Mesothelial cell of epicardium (in vitro differentiated cells): ENCODE data around the gene FXN. TPM values are rescaled to one million over a fixed set of nuclear protein-coding genes. Genes with fewer than 3 reads are reported as not detected.

Experiments used
- DNase-seq, 2 experiments: peaks; one replicate each; pipeline ENCODE4 v3.0.0; 2021; ENCODE audit warnings: low spot score in 2 of 2; ENCODE audit not compliant: unreplicated experiment in 2 of 2
- H3K27ac Mint-ChIP-seq: 2 replicates; pipeline ENCODE4 v1.8.0; 2021; ENCODE audit warnings: mixed read lengths
- H3K27me3 Mint-ChIP-seq: 2 replicates; pipeline ENCODE4 v1.8.0; 2021; ENCODE audit warnings: low read depth, mixed read lengths
- H3K36me3 Mint-ChIP-seq: 2 replicates; pipeline ENCODE4 v1.8.0; 2021; ENCODE audit warnings: mixed read lengths
- H3K4me1 Mint-ChIP-seq: 2 replicates; pipeline ENCODE4 v1.8.0; 2021; ENCODE audit warnings: mixed read lengths
- H3K4me3 Mint-ChIP-seq: 2 replicates; pipeline ENCODE4 v1.8.0; 2021; ENCODE audit warnings: mild to moderate bottlenecking, moderate library complexity, mixed read lengths
- H3K9me3 Mint-ChIP-seq: 2 replicates; pipeline ENCODE4 v1.8.0; 2021; ENCODE audit warnings: mixed read lengths
- CTCF ChIP-seq: fragments of 200-600 bp; sonication (generic); IDR thresholded peaks from one replicate; pipeline ENCODE4 v1.5.0; 2021; ENCODE audit warnings: antibody characterized with exemption; ENCODE audit not compliant: unreplicated experiment
- total RNA-seq: library from RNA; stranded (reverse); gene quantifications from 3 replicates; pipeline ENCODE4 v1.2.1, GENCODE V29; 2021

Gene FXN
- total RNA-seq, 1 donor from 2014 or later = 20.8 TPM

- Mint-ChIP-seq H3K27me3 (no peaks in the 10 kb centered on the region), H3K27ac (no peak overlapping the region), H3K4me3 (no peak overlapping the region), H3K4me1 (peaks cover 34% of the 10 kb centered on the region), H3K36me3 (peaks cover 12% of the 10 kb centered on the region), H3K9me3 (peaks cover 7% of the 10 kb centered on the region)
- no peak for TF ChIP-seq CTCF
- no peak for DNase-seq
These were observed 111.7 kb downstream of the FXN start for GRCh38 chr9:69147041-69147834.

GRCh38 chr9:69149321-69149807 is 113.8 kb downstream of the FXN start:
- Mint-ChIP-seq H3K9me3 (peaks cover 7% of the 10 kb centered on the region), H3K27ac (peak overlapping the region; percentile 43), H3K27me3 (no peaks in the 10 kb centered on the region), H3K4me1 (peaks cover 21% of the 10 kb centered on the region), H3K4me3 (no peak overlapping the region), H3K36me3 (peaks cover 14% of the 10 kb centered on the region)
- no peak for TF ChIP-seq CTCF
- peak in 1 of 2 experiments; percentile 36 for DNase-seq

Other genes with a start within 250 kb of the FXN start
- not detected in 3 replicates for gene PRKACG, start 21.6 kb upstream of the FXN start, total RNA-seq
- gene TJP2, start 138.5 kb downstream of the FXN start, total RNA-seq = 56.5 to 58.0 TPM (median 57.9 TPM) in 3 replicates